GM10847 (cell line): Measurements from ENCODE around the gene CHMP5.

ENCODE experiments used
- POLR2A ChIP-seq: IDR thresholded peaks from 2 replicates; pipeline ENCODE4 v1.6.1; 2011; ENCODE audit not compliant: insufficient read length; ENCODE audit errors: extremely low read depth

The CHMP5 gene

GRCh38 chr9:33264473-33265177 lies at the start of gene CHMP5, which contains the start of gene BAG1:
Gene CHMP5 (plus strand): TSS chr9:33265049. CDS start chr9:33265079, 30 bp downstream.
Gene BAG1 (minus strand): TSS chr9:33264708.
- peak; percentile 38 for TF ChIP-seq POLR2A

GRCh38 chr9:33220681-33221567 lies 43.9 kb upstream of the CHMP5 start:
- TF ChIP-seq POLR2A: no peak

- no peak for TF ChIP-seq POLR2A
These were observed 43.3 kb upstream of the CHMP5 start for GRCh38 chr9:33221568-33221884.

DNA sequence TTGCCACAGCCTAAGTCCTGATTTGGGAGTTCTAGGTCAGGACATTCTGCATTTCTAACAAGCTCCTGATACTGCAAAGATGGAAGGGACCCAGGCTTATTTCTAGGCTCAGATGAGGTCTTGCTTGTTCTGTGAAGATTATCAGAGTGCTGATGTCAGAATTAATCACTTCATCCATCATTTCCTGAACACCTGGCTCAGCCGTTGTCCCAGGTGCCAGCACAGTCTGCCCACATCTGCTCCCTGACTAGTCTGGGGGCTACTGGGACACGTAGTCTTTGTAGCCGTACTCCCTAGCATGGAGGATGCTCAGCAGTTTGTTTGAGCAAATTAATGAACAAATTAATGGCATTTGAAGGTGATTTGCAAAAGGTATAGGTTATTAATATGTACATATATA lies 42.8 kb upstream of the CHMP5 start:
- no peak for TF ChIP-seq POLR2A

DNA sequence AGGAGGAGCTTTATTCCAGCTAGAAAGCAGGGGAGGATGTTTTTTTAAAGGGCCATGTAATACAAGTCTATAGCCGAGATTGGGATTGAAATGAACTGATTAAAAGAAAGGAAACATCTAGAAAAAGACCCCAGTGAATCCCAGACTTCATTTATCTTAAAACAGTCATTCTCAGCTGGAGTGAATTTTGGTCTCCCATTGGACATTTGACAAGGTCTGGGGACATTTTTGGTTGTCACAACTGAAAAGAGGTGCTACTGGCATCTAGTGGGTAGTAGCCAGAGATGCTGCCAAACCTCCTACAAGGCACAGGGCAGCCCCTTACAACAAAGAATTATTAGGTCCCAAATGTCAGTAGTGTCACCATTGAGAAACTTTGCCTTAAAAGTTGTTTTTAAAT lies 41.2 kb upstream of the CHMP5 start:
- no peak for TF ChIP-seq POLR2A

- no peak for TF ChIP-seq POLR2A
These were observed 39.3 kb upstream of the CHMP5 start for GRCh38 chr9:33225319-33226147.

DNA sequence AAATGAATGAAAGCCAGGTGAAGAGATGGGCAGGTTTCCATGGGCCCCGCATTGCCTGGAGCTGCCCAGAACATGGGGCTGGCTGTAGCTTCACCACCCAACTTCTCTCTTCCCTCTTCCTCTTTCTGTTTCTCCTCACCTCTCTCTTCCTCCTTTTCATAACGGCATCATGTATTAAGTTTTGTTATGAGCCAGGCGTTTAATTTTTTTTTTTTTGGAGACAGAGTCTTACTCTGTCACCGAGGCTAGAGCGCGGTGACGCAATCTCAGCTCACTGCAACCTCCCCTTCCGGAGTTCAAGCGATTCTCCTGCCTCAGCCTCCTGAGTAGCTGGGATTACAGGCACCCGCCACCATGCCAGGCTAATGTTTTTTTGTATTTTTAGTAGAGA lies 37.8 kb upstream of the CHMP5 start:
- no peak for TF ChIP-seq POLR2A

DNA sequence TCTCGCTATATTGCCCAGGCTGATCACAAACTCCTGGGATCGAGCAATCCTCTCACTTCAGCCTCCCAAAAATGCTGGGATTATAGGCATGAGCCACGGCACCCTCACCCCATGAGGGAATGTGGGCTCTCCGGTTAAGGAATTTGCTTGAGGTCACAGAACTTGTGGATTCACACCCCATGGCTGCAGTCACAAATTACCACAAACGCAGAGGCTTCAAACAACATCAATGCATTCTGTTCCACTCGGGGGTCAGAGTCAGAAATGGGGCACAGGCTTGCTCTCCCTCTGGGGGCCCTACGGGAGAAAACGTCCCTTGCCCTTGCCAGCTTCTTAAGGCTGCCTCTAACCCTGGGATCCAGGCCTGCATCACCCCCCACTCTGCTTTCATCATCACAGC lies 37.1 kb upstream of the CHMP5 start:
- TF ChIP-seq POLR2A: no peak

- no peak for TF ChIP-seq POLR2A
These were observed 36.2 kb upstream of the CHMP5 start for GRCh38 chr9:33228606-33229005.

DNA sequence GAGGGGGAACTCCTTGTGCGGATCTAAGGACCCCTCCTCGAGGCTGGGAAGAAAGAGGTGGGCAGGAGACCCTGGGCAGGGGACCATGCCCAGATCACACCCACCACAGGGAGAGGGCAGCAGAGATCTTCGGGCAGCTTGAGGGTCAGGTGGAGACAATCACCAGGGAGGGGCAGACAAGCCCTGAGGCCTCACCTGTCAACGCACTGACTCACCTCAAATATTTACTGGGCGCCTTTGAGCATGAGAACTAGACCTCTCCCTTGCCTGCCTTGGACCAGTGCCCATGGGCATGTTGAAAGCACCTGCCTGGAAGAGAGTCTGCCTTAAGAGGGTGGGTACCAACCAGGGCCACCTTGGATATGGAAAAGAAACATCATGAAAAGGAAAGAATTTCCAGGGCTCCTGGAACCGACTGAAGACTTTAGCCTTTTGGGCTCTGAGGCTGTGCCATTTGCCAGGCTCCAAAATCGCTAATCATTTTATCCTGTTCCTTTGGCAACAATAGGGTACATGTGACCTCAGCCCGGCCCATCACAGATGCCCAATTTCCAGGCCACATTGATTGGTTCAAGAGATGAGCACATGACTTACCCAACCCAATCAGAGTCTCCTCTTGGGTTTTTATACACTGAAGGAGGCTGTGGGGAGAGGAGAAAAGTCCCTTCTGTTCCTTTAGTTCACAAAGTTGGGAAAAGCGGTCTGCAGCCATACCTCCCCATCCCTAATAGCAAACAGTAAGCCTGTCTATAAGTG lies 35.3 kb upstream of the CHMP5 start:
- no peak for TF ChIP-seq POLR2A

DNA sequence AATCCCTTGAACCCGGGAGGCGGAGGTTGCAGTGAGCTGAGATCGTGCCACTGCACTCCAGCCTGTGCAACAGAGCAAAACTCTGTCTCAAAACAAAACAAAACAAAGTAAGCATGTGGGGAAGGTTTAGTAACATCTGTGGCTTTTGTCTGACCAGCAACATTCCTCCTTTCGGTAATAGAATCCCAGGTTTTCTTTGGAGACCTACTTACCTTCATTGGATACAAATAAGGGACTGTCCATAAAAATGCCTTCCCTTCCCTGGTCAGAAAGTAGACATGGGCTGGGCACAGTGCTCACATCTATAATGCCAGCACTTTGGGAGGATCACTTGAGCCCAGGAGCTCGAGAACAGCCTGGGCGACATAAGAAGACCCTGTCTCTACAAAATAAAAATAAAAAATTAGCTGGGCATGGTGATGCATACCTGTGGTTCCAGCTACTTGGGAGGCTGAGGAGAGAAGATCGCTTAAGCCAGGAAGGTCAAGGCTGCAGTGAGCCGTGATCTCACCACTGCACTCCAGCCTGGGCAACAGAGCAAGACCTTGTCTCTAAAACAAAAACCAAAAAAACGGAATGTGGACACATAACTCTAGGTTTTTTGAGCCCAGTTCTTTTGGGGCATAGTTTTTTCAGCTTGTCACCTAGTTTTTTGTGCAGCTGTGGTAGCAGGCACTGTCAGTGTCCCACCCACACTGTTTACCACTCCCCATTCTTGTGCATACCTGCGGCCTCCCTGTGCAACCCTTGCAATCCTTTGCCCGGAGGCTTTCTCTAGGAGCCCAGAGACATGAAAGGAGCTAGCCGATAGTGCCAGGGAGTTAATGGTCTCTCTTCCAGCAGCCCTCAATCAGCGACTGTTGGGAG lies 33.9 kb upstream of the CHMP5 start:
- TF ChIP-seq POLR2A: no peak

DNA sequence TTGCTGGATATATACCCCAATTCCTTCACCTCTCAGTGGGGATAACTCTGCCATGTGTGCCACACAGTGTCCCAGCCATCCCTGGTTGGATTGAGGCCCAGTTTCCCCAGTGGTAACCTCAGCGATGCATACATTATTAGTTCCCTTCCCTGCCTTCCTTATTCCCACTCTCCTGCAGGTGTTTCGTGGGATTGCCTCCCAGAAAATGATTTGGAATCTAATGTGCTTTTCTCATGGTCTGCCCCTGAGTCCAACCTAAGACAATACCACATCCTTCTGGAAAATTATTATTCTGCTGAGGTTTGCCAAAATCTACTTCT lies 33.3 kb upstream of the CHMP5 start:
- no peak for TF ChIP-seq POLR2A

DNA sequence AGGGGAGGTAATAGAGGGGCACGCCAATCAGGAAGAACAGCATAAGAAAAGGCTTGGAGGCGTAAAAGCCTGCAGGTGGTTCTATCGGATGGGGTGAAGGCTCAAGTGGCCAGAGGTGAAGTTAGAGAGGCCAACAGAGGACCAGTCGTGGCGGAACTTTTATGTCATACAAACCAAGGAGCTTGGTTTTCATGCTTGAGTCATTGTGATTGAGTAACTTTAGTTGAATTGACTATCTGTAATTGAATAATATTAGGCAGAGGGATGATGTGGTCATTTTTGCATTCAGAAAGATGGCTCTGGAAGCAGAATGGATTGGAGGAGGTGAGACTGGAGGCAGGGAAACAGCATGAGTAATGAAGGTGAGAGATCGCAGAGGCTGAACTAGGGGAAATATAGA lies 32.0 kb upstream of the CHMP5 start:
- TF ChIP-seq POLR2A: no peak
